ENCODE measurements around the gene PGGHG. TPM values are rescaled to one million over a fixed set of nuclear protein-coding genes. Genes with fewer than 3 reads are reported as not detected.
"Not testable (repeated sequence)": the region's sequence is repeated elsewhere in the genome, so short reads cannot be mapped to it uniquely, and the experiment has no call there.

The PGGHG gene
- total RNA-seq, 1 donor from 2014 or later: 32.5 TPM

GRCh38 chr11:259413-259812 lies 29.5 kb upstream of the PGGHG start:
- Mint-ChIP-seq H3K4me1 (ENCODE audit: unreplicated experiment) (no peaks in the 10 kb centered on the region), H3K27me3 (no peaks in the 10 kb centered on the region), H3K9me3 (peaks cover 4% of the 10 kb centered on the region), H3K36me3 (no peaks in the 10 kb centered on the region), H3K4me3 (no peak overlapping the region), H3K27ac (no peak overlapping the region)
- no peak for TF ChIP-seq CTCF (conservative IDR thresholded peaks at IDR 0.05)
- no peak for DNase-seq (ENCODE audit: extremely low spot score, unreplicated experiment)

GRCh38 chr11:261624-262023 lies 27.3 kb upstream of the PGGHG start:
- Mint-ChIP-seq H3K4me1 (ENCODE audit: unreplicated experiment) (no peaks in the 10 kb centered on the region), H3K27ac (no peak overlapping the region), H3K27me3 (no peaks in the 10 kb centered on the region), H3K4me3 (no peak overlapping the region), H3K9me3 (peaks cover 4% of the 10 kb centered on the region), H3K36me3 (no peaks in the 10 kb centered on the region)
- TF ChIP-seq CTCF (conservative IDR thresholded peaks at IDR 0.05): no peak
- DNase-seq (ENCODE audit: extremely low spot score, unreplicated experiment): no peak

GRCh38 chr11:266676-267439 lies 22.1 kb upstream of the PGGHG start:
- Mint-ChIP-seq H3K4me1 (ENCODE audit: unreplicated experiment) (peaks cover 9% of the 10 kb centered on the region), H3K27me3 (peaks cover 16% of the 10 kb centered on the region), H3K36me3 (no peaks in the 10 kb centered on the region), H3K27ac (no peak overlapping the region), H3K9me3 (peaks cover 4% of the 10 kb centered on the region), H3K4me3 (no peak overlapping the region)
- DNase-seq (ENCODE audit: extremely low spot score, unreplicated experiment): no peak
- TF ChIP-seq CTCF (conservative IDR thresholded peaks at IDR 0.05): no peak

- no peaks in the 10 kb centered on the region for H3K36me3 Mint-ChIP-seq
- no peak for DNase-seq (ENCODE audit: extremely low spot score, unreplicated experiment)
- H3K27me3 Mint-ChIP-seq: peaks cover 16% of the 10 kb centered on the region
- H3K27ac Mint-ChIP-seq: no peak overlapping the region
- no peak for TF ChIP-seq CTCF (conservative IDR thresholded peaks at IDR 0.05)
- H3K4me1 Mint-ChIP-seq (ENCODE audit: unreplicated experiment): peaks cover 9% of the 10 kb centered on the region
- H3K4me3 Mint-ChIP-seq: no peak overlapping the region
- no peaks in the 10 kb centered on the region for H3K9me3 Mint-ChIP-seq
Observed at GRCh38 chr11:267491-267994, 21.4 kb upstream of the PGGHG start.

- not testable (repeated sequence) for H3K36me3 Mint-ChIP-seq; H3K27ac Mint-ChIP-seq; H3K9me3 Mint-ChIP-seq; H3K4me3 Mint-ChIP-seq; H3K4me1 Mint-ChIP-seq (ENCODE audit: unreplicated experiment); DNase-seq (ENCODE audit: extremely low spot score, unreplicated experiment)
- H3K27me3 Mint-ChIP-seq: peaks cover 18% of the 10 kb centered on the region
Observed at GRCh38 chr11:268716-269145, 20.2 kb upstream of the PGGHG start.

- Mint-ChIP-seq H3K4me3 (no peak overlapping the region), H3K27ac (no peak overlapping the region), H3K27me3 (peaks cover 18% of the 10 kb centered on the region)
Observed at GRCh38 chr11:269146-269890, 19.6 kb upstream of the PGGHG start.

More at GRCh38 chr11:269146-269890, 19.6 kb upstream of the PGGHG start:
- no peaks in the 10 kb centered on the region for H3K9me3 Mint-ChIP-seq
- no peak for TF ChIP-seq CTCF (conservative IDR thresholded peaks at IDR 0.05)
- no peak for DNase-seq (ENCODE audit: extremely low spot score, unreplicated experiment)
- no peaks in the 10 kb centered on the region for H3K36me3 Mint-ChIP-seq
- peaks cover 9% of the 10 kb centered on the region for H3K4me1 Mint-ChIP-seq (ENCODE audit: unreplicated experiment)

All from type B pancreatic cell (in vitro differentiated cells).